ENCODE results near the gene MIEN1.

- TF ChIP-seq POLR2A (IDR thresholded peaks at IDR 0.05) = no peak
- TF ChIP-seq, protein P1, sequence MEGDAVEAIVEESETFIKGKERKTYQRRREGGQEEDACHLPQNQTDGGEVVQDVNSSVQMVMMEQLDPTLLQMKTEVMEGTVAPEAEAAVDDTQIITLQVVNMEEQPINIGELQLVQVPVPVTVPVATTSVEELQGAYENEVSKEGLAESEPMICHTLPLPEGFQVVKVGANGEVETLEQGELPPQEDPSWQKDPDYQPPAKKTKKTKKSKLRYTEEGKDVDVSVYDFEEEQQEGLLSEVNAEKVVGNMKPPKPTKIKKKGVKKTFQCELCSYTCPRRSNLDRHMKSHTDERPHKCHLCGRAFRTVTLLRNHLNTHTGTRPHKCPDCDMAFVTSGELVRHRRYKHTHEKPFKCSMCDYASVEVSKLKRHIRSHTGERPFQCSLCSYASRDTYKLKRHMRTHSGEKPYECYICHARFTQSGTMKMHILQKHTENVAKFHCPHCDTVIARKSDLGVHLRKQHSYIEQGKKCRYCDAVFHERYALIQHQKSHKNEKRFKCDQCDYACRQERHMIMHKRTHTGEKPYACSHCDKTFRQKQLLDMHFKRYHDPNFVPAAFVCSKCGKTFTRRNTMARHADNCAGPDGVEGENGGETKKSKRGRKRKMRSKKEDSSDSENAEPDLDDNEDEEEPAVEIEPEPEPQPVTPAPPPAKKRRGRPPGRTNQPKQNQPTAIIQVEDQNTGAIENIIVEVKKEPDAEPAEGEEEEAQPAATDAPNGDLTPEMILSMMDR (IDR thresholded peaks at IDR 0.05) = no peak
- TF ChIP-seq POLR2AphosphoS5 (IDR thresholded peaks at IDR 0.05) = no peak
- TF ChIP-seq EP300 (IDR thresholded peaks at IDR 0.05) = no peak
Measured at GRCh38 chr17:39777534-39778365, 47.4 kb upstream of the MIEN1 start.
